ENCODE data around the gene ACAP3. TPM values are rescaled to one million over a fixed set of nuclear protein-coding genes. Genes with fewer than 3 reads are reported as not detected.

ACAP3 gene
- total and polyA plus RNA-seq, 5 experiments from 2014 or later, result 2.0 to 69.1 (median 6.7) TPM

- H3K4me1 Mint-ChIP-seq, result peaks cover 0 to 9% (median 2%) of the 10 kb centered on the region in 4 donors
- no peaks in the 10 kb centered on the region for H3K36me3 Mint-ChIP-seq
- H3K9me3 Mint-ChIP-seq, result no peaks in the 10 kb centered on the region
- no peak overlapping the region for H3K4me3 Mint-ChIP-seq
- DNase-seq (no peak), ATAC-seq (no peak)
- no peak overlapping the region for H3K27ac Mint-ChIP-seq
- H3K27me3 Mint-ChIP-seq, result no peaks in the 10 kb centered on the region
- POLR2A ChIA-PET, result interaction anchor here (1.1 to 1.3 kb wide), 3 partner anchors 15 to 282 kb away, joined by 3 read pairs; partner anchors contain the start of genes MIB2 and PUSL1
Measured at GRCh38 chr1:1332774-1333480, 25.2 kb upstream of the ACAP3 start.

- no peak overlapping the region for H3K4me3 Mint-ChIP-seq
- ATAC-seq (no peak), DNase-seq (no peak)
- no peak overlapping the region for H3K27ac Mint-ChIP-seq
- H3K9me3 Mint-ChIP-seq, result no peaks in the 10 kb centered on the region
- H3K4me1 Mint-ChIP-seq, result peaks cover 2 to 12% (median 4%) of the 10 kb centered on the region in 4 donors
- H3K27me3 Mint-ChIP-seq, result no peaks in the 10 kb centered on the region
- POLR2A ChIA-PET, result interaction anchor here (0.7 to 1.3 kb wide), 5 partner anchors 11 to 283 kb away, joined by 3 to 4 read pairs (median 3); partner anchors contain the start of genes MIB2 and PUSL1
- H3K36me3 Mint-ChIP-seq, result peaks cover 0 to 3% (median 0%) of the 10 kb centered on the region in 3 donors
Measured at GRCh38 chr1:1332031-1332755, 24.5 kb upstream of the ACAP3 start.

- Mint-ChIP-seq H3K4me1 (peaks cover 2 to 12% (median 7%) of the 10 kb centered on the region in 4 donors), H3K27me3 (no peaks in the 10 kb centered on the region), H3K36me3 (peaks cover 0 to 3% (median 0%) of the 10 kb centered on the region in 3 donors), H3K4me3 (peak within 1 kb of the TSS in 1 of 10 donors; percentile 15), H3K9me3 (no peaks in the 10 kb centered on the region), H3K27ac (peak within 1 kb of the TSS in 1 of 10 donors; percentile 55)
- POLR2A ChIA-PET, result interaction anchor here (0.7 to 1.3 kb wide), 4 partner anchors 12 to 22 kb away, joined by 3 to 4 read pairs (median 4); partner anchors contain the start of gene PUSL1
- no peak for DNase-seq
- ATAC-seq, result no peak
Measured at GRCh38 chr1:1331068-1331965, 23.6 kb upstream of the ACAP3 start, which contains the start of gene TAS1R3. Gene TAS1R3 (plus strand): TSS chr1:1331280. CDS start chr1:1331346, 66 bp downstream.

- Mint-ChIP-seq H3K9me3 (no peaks in the 10 kb centered on the region), H3K27me3 (no peaks in the 10 kb centered on the region), H3K27ac (no peak overlapping the region), H3K4me3 (no peak overlapping the region), H3K4me1 (peaks cover 4 to 19% (median 14%) of the 10 kb centered on the region in 4 donors), H3K36me3 (peaks cover 0 to 3% (median 0%) of the 10 kb centered on the region in 3 donors)
- DNase-seq (no peak), ATAC-seq (no peak)
- POLR2A ChIA-PET, result interaction anchor here (1.0 kb wide), 1 partner anchor 13 kb away, joined by 4 read pairs; no protein-coding TSS in a partner anchor
Measured at GRCh38 chr1:1330366-1331067, 22.8 kb upstream of the ACAP3 start.

DNA sequence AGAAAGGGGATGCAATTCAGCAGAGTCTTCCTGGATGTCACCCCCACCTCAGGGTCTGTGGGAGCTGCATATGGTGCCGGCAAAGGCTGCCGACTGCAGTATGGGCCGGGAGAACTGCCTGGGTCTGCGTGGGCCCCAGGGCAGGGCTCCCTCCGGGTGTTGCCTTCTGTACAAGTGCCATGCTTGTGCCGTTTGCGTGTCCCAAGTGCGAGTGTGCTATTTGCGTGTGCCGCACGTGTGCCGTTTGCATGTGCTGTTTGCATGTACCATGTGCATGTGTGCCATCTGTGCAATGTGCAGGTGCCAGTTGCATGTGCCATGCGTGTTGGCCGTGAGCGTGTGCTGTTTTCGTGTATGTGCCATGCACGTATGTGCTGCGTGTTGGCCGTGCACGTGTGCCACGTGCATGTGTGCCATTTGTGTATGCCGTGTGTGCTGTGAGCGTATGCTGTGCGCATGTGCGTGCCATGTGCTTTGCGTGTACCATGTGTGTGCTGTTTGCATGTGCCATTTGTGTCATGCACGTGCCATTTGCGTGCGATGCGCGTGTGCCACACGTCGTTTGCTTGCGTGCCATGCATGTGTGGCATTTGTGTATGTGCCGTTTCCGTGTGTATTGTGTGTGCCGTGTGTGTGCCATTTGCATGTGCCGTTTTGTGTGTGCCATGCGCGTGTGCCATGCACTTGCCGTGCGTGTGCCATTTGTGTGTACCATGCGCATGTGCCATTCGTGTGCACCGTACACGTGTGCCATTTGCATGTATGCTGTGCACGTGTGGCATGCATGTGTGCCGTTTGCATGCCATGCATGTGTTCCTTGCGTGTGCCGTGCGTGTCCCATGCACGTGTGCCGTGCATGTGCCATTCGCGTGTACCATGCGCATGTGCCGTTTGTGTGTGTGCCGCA lies 21.8 kb upstream of the ACAP3 start:
- H3K27ac Mint-ChIP-seq, result peak overlapping the region in 2 of 10 donors; percentile 32 to 55
- POLR2A ChIA-PET, result interaction anchor here (1.0 kb wide), 1 partner anchor 14 kb away, joined by 4 read pairs; no protein-coding TSS in a partner anchor

DNA sequence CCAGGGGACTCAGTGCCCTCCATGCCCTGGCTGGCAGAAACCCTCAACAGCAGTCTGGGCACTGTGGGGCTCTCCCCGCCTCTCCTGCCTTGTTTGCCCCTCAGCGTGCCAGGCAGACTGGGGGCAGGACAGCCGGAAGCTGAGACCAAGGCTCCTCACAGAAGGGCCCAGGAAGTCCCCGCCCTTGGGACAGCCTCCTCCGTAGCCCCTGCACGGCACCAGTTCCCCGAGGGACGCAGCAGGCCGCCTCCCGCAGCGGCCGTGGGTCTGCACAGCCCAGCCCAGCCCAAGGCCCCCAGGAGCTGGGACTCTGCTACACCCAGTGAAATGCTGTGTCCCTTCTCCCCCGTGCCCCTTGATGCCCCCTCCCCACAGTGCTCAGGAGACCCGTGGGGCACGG lies 20.5 kb upstream of the ACAP3 start:
- DNase-seq, result no peak
- Mint-ChIP-seq H3K4me3 (no peak overlapping the region), H3K27ac (no peak overlapping the region), H3K36me3 (peaks cover 0 to 3% (median 0%) of the 10 kb centered on the region in 3 donors), H3K4me1 (peaks cover 9 to 31% (median 23%) of the 10 kb centered on the region in 4 donors), H3K27me3 (no peaks in the 10 kb centered on the region), H3K9me3 (no peaks in the 10 kb centered on the region)
- ATAC-seq, result no peak
- POLR2A ChIA-PET, result interaction anchor here (0.6 kb wide), 1 partner anchor 279 kb away, joined by 3 read pairs; no protein-coding TSS in a partner anchor

More for the DNA sequence above, 21.8 kb upstream of the ACAP3 start:
- DNase-seq, result no peak
- Mint-ChIP-seq H3K36me3 (peaks cover 0 to 3% (median 0%) of the 10 kb centered on the region in 3 donors), H3K4me1 (peaks cover 4 to 23% (median 16%) of the 10 kb centered on the region in 4 donors), H3K27me3 (no peaks in the 10 kb centered on the region), H3K4me3 (peak overlapping the region in 2 of 10 donors; percentile 26 to 28), H3K9me3 (no peaks in the 10 kb centered on the region)
- ATAC-seq, result no peak

GRCh38 chr1:1327291-1327690 lies 19.6 kb upstream of the ACAP3 start:
- peak overlapping the region in 4 of 10 donors; percentile 19 to 45 (median 34) for H3K4me3 Mint-ChIP-seq
- no peaks in the 10 kb centered on the region for H3K27me3 Mint-ChIP-seq
- ATAC-seq (no peak), DNase-seq (no peak)
- peaks cover 0 to 3% (median 0%) of the 10 kb centered on the region in 3 donors for H3K36me3 Mint-ChIP-seq
- H3K27ac Mint-ChIP-seq, result peak overlapping the region in 1 of 10 donors; percentile 8
- POLR2A ChIA-PET, result interaction anchor here (2.8 kb wide), 1 partner anchor 48 kb away, joined by 8 read pairs; the partner anchor contains the start of gene AURKAIP1
- peaks cover 10 to 36% (median 28%) of the 10 kb centered on the region in 4 donors for H3K4me1 Mint-ChIP-seq
- H3K9me3 Mint-ChIP-seq, result no peaks in the 10 kb centered on the region

DNA sequence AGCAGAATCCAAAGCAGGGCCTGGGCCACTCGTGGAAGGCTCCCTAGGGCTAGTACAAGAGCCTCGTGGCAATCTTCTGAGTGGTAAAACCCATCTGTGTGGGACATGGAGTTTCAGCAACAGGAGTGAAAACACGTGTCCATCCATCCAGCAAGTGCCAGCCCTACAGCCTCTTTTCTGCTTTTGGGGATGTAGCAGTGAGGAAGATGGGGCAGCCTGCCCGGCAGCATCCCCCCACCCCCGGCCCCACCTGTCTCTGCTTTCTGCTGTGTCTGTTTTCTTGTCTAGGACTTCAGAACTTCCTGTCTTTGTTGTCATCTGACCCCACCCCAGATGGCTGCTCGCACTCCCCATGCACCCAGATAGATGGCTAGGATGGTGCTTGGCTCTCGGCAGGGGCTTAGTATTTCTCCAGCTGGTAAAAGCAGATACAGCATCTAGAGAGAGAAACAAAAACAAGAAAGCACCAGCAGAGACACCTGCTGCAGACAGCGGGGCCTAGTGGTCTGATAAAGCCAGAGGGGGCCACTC lies 18.4 kb upstream of the ACAP3 start:
- H3K9me3 Mint-ChIP-seq, result no peaks in the 10 kb centered on the region
- no peaks in the 10 kb centered on the region for H3K27me3 Mint-ChIP-seq
- peaks cover 12 to 47% (median 34%) of the 10 kb centered on the region in 4 donors for H3K4me1 Mint-ChIP-seq
- POLR2A ChIA-PET, result interaction anchor here (1.2 to 2.8 kb wide), 5 partner anchors 15 to 73 kb away, joined by 3 to 8 read pairs (median 6); partner anchors contain the start of genes AURKAIP1, CCNL2 and PUSL1
- DNase-seq (no peak), ATAC-seq (no peak)
- peak overlapping the region in 7 of 10 donors; percentile 14 to 87 (median 82) for H3K27ac Mint-ChIP-seq
- H3K36me3 Mint-ChIP-seq, result peaks cover 0 to 3% (median 0%) of the 10 kb centered on the region in 3 donors
- peak overlapping the region; percentile 36 to 86 (median 66) for H3K4me3 Mint-ChIP-seq

DNA sequence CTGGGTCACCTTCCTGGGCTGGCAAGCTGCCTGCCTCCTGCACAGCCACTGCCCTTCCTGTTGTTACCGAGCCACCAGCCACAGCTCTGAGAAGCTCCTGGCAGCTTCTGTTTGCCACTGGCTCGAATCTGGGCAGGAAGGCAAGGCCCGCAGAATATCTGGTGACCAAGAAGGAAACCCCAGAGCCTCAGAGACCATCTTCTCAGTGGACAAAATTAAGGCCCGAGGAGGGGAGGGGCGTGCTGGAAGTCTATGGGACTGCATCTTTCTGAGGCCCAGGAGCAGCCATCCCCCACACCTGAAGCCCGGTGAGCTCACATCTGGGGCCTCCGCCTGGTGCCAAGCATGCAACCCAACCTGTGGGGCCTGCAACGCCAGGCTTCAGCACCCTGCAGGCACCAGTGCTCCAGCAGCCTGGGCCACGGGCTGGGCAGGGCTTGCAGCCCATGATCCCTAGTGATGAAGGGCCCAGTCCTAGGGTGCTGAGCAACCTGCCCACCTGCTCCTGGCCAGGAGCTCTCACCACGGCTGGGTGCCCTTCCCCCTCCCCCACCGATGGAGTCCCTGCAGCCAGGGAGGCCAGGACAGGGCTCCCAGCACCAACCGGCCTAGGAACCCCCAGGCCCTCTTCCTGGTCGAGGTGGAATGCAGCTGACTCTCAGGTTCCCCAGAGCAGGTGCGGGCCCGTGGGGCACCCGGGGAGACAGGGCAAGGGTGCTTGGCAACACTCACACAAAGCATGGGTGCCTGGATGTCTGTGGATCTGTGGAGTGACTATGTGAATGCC lies 17.8 kb upstream of the ACAP3 start:
- POLR2A ChIA-PET, result interaction anchor here (1.2 to 2.8 kb wide), 6 partner anchors 14 to 74 kb away, joined by 3 to 9 read pairs (median 6); partner anchors contain the start of genes AURKAIP1, CCNL2, DVL1 and PUSL1
- Mint-ChIP-seq H3K4me3 (peak overlapping the region; percentile 56 to 89 (median 70)), H3K36me3 (peaks cover 0 to 3% (median 0%) of the 10 kb centered on the region in 3 donors), H3K27ac (peak overlapping the region in 8 of 10 donors; percentile 19 to 84 (median 66)), H3K9me3 (no peaks in the 10 kb centered on the region), H3K27me3 (no peaks in the 10 kb centered on the region), H3K4me1 (peaks cover 12 to 51% (median 34%) of the 10 kb centered on the region in 4 donors)
- no peak for DNase-seq
- ATAC-seq, result no peak
